WTC11 (cell line): ENCODE measurements around the gene CD40. TPM values are rescaled to one million over a fixed set of nuclear protein-coding genes. Genes with fewer than 3 reads are reported as not detected.

Experiments used
- ATAC-seq: fragments of 200-7000 bp; cut with Tn5 transposase; 2 replicates; pipeline ENCODE4 v1.10.0; 2021; ENCODE audit warnings: mild to moderate bottlenecking, moderate library complexity
- CTCF ChIA-PET: fragments of 300-600 bp; sonication (Branson Sonifier 250); formaldehyde crosslinking; loops from one replicate; lab custom pipeline; 2021; ENCODE audit warnings: antibody characterized with exemption; lab: Charles Lee
- POLR2A ChIA-PET: fragments of 350-600 bp; sonication (Branson Sonifier 250); formaldehyde crosslinking; loops from one replicate; lab custom pipeline; 2021; ENCODE audit warnings: antibody characterized with exemption; lab: Charles Lee
- DNase-seq: peaks from one replicate; pipeline ENCODE4 v3.0.0; 2021; ENCODE audit warnings: low spot score
- H3K27ac Mint-ChIP-seq: 2 replicates; pipeline ENCODE4 v1.8.0; 2021; ENCODE audit warnings: mixed read lengths
- H3K27me3 Mint-ChIP-seq: 2 replicates; pipeline ENCODE4 v1.8.0; 2021; ENCODE audit warnings: low read depth, mild to moderate bottlenecking, moderate library complexity, mixed read lengths
- H3K36me3 Mint-ChIP-seq: 2 replicates; pipeline ENCODE4 v1.8.0; 2021; ENCODE audit warnings: mixed read lengths
- H3K4me1 Mint-ChIP-seq: 2 replicates; pipeline ENCODE4 v1.8.0; 2022; ENCODE audit warnings: mixed read lengths
- H3K4me3 Mint-ChIP-seq: 2 replicates; pipeline ENCODE4 v1.8.0; 2021; ENCODE audit warnings: mild to moderate bottlenecking, moderate library complexity, mixed read lengths
- H3K9me3 Mint-ChIP-seq: 2 replicates; pipeline ENCODE4 v1.8.0; 2021; ENCODE audit warnings: mixed read lengths
- AR ChIP-seq: fragments of 250-450 bp; sonication (Bioruptor Pico); IDR thresholded peaks from 2 replicates; pipeline ENCODE4 v1.9.0; 2021; ENCODE audit warnings: mild to moderate bottlenecking
- E2F4 ChIP-seq: sonication (generic); formaldehyde crosslinking; IDR thresholded peaks from 2 replicates; pipeline ENCODE4 v1.8.1; 2022; ENCODE audit warnings: low read depth, mild to moderate bottlenecking, moderate library complexity, missing genetic modification reagents, borderline replicate concordance
- GTF2I ChIP-seq: fragments of 250-450 bp; sonication (Bioruptor Pico); conservative IDR thresholded peaks from 2 replicates; pipeline ENCODE4 v1.4.0; 2021; ENCODE audit warnings: mild to moderate bottlenecking
- HMGA2 ChIP-seq: fragments of 250-450 bp; sonication (Bioruptor Pico); IDR thresholded peaks from 2 replicates; pipeline ENCODE4 v1.4.0; 2021; ENCODE audit warnings: mild to moderate bottlenecking, moderate library complexity
- JUN ChIP-seq: sonication (generic); formaldehyde crosslinking; IDR thresholded peaks from 2 replicates; pipeline ENCODE4 v1.8.0; 2023; ENCODE audit warnings: mild to moderate bottlenecking, missing genetic modification reagents
- MYBL2 ChIP-seq: sonication (generic); formaldehyde crosslinking; IDR thresholded peaks from 2 replicates; pipeline ENCODE4 v1.8.1; 2023; ENCODE audit warnings: mild to moderate bottlenecking, moderate library complexity, missing genetic modification reagents
- PRRX2 ChIP-seq: fragments of 250-450 bp; sonication (Bioruptor Pico); IDR thresholded peaks from 2 replicates; pipeline ENCODE4 v1.8.0; 2021; ENCODE audit warnings: mild to moderate bottlenecking
- SMAD4 ChIP-seq: sonication (generic); formaldehyde crosslinking; IDR thresholded peaks from 2 replicates; pipeline ENCODE4 v1.8.0; 2022; ENCODE audit warnings: mild to moderate bottlenecking, missing genetic modification reagents
- STAT6 ChIP-seq: sonication (generic); formaldehyde crosslinking; conservative IDR thresholded peaks from 2 replicates; pipeline ENCODE4 v1.8.1; 2023; ENCODE audit warnings: mild to moderate bottlenecking, low read depth, missing genetic modification reagents, moderate library complexity
- TCF7 ChIP-seq: sonication (generic); formaldehyde crosslinking; IDR thresholded peaks from 2 replicates; pipeline ENCODE4 v1.8.0; 2022; ENCODE audit warnings: mild to moderate bottlenecking, low read depth, missing genetic modification reagents, moderate library complexity
- TEAD1 ChIP-seq: sonication (generic); formaldehyde crosslinking; IDR thresholded peaks from 2 replicates; pipeline ENCODE4 v1.8.0; 2022; ENCODE audit warnings: mild to moderate bottlenecking, missing genetic modification reagents
- USF1 ChIP-seq: sonication (generic); formaldehyde crosslinking; IDR thresholded peaks from 2 replicates; pipeline ENCODE4 v1.8.0; 2022; ENCODE audit warnings: mild to moderate bottlenecking, missing genetic modification reagents
- USF2 ChIP-seq: sonication (generic); formaldehyde crosslinking; IDR thresholded peaks from 2 replicates; pipeline ENCODE4 v1.8.1; 2023; ENCODE audit warnings: mild to moderate bottlenecking, missing genetic modification reagents, moderate library complexity
- ZMAT4 ChIP-seq: fragments of 250-450 bp; sonication (Bioruptor Pico); IDR thresholded peaks from 2 replicates; pipeline ENCODE4 v1.9.0; 2021; ENCODE audit warnings: mild to moderate bottlenecking
- ZNF396 ChIP-seq: fragments of 250-450 bp; sonication (Bioruptor Pico); IDR thresholded peaks from 2 replicates; pipeline ENCODE4 v1.8.0; 2021; ENCODE audit warnings: mild to moderate bottlenecking, moderate library complexity, borderline replicate concordance
- ZNF416 ChIP-seq: fragments of 250-450 bp; sonication (Bioruptor Pico); IDR thresholded peaks from 2 replicates; pipeline ENCODE4 v1.9.0; 2021; ENCODE audit warnings: mild to moderate bottlenecking, inconsistent platforms
- ZNF532 ChIP-seq: fragments of 250-450 bp; sonication (Bioruptor Pico); IDR thresholded peaks from 2 replicates; pipeline ENCODE4 v1.9.0; 2021; ENCODE audit warnings: mild to moderate bottlenecking, borderline replicate concordance
- total RNA-seq: library from RNA; stranded (reverse); gene quantifications from 3 replicates; pipeline ENCODE4 v1.2.3, GENCODE V29; 2021

Gene CD40
- total RNA-seq, 1 experiment from 2014 or later, result 14.8 TPM

GRCh38 chr20:46119028-46119546 is 973 bp downstream of the CD40 start:
- ChIA-PET CTCF (interaction anchor here (0.6 to 3.3 kb wide), 11 partner anchors 9 to 230 kb away, joined by 3 to 19 read pairs (median 4); no protein-coding TSS in a partner anchor), POLR2A (no interaction called here)
- H3K4me3 Mint-ChIP-seq, result peak overlapping the region; percentile 99
- no peak for DNase-seq
- H3K9me3 Mint-ChIP-seq, result no peaks in the 10 kb centered on the region
- H3K27me3 Mint-ChIP-seq, result peaks cover 40% of the 10 kb centered on the region
- peaks cover 15% of the 10 kb centered on the region for H3K36me3 Mint-ChIP-seq
- ATAC-seq, result no peak
- TF ChIP-seq TEAD1 (no peak), STAT6 (CRISPR knock-in tag) (no peak)
- H3K27ac Mint-ChIP-seq, result no peak overlapping the region
- peaks cover 7% of the 10 kb centered on the region for H3K4me1 Mint-ChIP-seq

- ChIA-PET POLR2A (no interaction called here), CTCF (interaction anchor here (0.6 to 3.3 kb wide), 7 partner anchors 9 to 228 kb away, joined by 3 to 19 read pairs (median 4); no protein-coding TSS in a partner anchor)
- no peak for ATAC-seq
- H3K9me3 Mint-ChIP-seq, result no peaks in the 10 kb centered on the region
- H3K27ac Mint-ChIP-seq, result no peak overlapping the region
- H3K4me1 Mint-ChIP-seq, result peaks cover 7% of the 10 kb centered on the region
- peaks cover 36% of the 10 kb centered on the region for H3K27me3 Mint-ChIP-seq
- DNase-seq, result no peak
- peak overlapping the region; percentile 14; the same call in 1 of the 2 replicates for H3K4me3 Mint-ChIP-seq
- TF ChIP-seq USF1 (no peak), MYBL2 (CRISPR knock-in tag) (no peak), ZNF416 (CRISPR knock-in tag) (no peak), ZNF396 (CRISPR knock-in tag) (no peak)
- peaks cover 19% of the 10 kb centered on the region for H3K36me3 Mint-ChIP-seq
Measured at GRCh38 chr20:46119547-46119946, 1.4 kb downstream of the CD40 start.

GRCh38 chr20:46120136-46120535 is 2.0 kb downstream of the CD40 start:
- Mint-ChIP-seq H3K4me1 (peaks cover 7% of the 10 kb centered on the region), H3K9me3 (no peaks in the 10 kb centered on the region), H3K36me3 (peaks cover 19% of the 10 kb centered on the region), H3K4me3 (no peak overlapping the region), H3K27me3 (peaks cover 32% of the 10 kb centered on the region), H3K27ac (no peak overlapping the region)
- ChIA-PET CTCF (interaction anchor here (1.2 to 3.3 kb wide), 4 partner anchors 8 to 228 kb away, joined by 3 to 19 read pairs (median 6); no protein-coding TSS in a partner anchor), POLR2A (no interaction called here)
- no peak for ATAC-seq
- DNase-seq, result no peak
- no peak for TF ChIP-seq HMGA2 (CRISPR knock-in tag)
- TF ChIP-seq ZNF532 (CRISPR knock-in tag), result no peak
- no peak for TF ChIP-seq GTF2I (CRISPR knock-in tag)
- TF ChIP-seq AR (CRISPR knock-in tag), result no peak
- TF ChIP-seq TCF7 (CRISPR knock-in tag), result no peak
- no peak for TF ChIP-seq JUN (CRISPR knock-in tag)
- no peak for TF ChIP-seq USF1
- TF ChIP-seq USF2 (CRISPR knock-in tag), result no peak
- TF ChIP-seq SMAD4 (CRISPR knock-in tag), result no peak
- no peak for TF ChIP-seq PRRX2
- no peak for TF ChIP-seq E2F4 (CRISPR knock-in tag)
- no peak for TF ChIP-seq ZMAT4 (CRISPR knock-in tag)
